Activated T-cell treated with anti-CD3 and anti-CD28 coated beads for 48 hours (primary cell): ENCODE measurements around the gene OR2C1.
A peak's percentile ranks its signal among the peaks of the same experiment; 100 is the strongest.

Source experiments
- DNase-seq: peaks from one replicate; pipeline ENCODE4 v3.0.0-alpha.2; 2020; ENCODE audit warnings: low read depth

The OR2C1 gene

GRCh38 chr16:3355589-3355988 lies at the start of gene OR2C1:
OR2C1 (plus strand) TSS chr16:3355889; CDS start chr16:3355941, 52 bp downstream.
- DNase-seq = no peak

DNA sequence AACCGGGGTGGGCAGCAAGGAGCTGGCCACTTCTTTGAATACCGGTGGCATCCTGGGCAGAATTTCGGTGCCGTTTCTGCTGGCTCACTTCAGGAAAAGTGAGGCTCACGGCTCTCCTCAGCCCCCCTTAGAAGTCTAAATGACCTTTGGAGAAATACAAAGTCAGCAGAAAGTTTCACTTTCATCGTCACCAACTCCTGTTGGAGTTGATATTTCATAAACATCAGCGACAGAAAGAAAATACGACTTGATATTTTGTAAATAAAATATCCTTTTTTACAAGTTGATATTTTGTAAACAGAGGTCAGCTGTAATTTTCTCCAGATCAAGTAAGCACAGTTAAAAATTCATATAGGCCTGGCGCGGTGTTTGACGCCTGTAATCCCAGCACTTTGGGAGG lies 49.6 kb upstream of the OR2C1 start:
- no peak for DNase-seq

DNA sequence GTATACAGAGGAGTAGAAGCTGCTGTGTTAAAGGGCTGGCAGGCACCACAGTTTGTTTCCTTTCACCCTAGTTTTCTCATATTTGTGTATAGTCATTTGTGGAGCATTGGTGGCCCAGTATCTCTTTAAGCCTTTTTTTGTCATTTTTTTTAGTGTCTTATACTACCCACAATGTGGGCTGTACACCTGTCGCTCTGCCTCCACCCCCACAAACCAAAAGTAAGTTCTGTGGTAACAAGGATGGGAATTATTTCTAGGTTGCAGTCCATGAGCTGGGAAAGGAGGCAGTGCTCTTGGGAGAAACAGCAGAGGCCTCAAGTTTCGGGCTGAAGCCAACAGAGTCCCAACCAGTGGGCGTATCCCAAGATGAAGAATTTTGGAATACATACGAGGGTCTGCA lies 44.2 kb upstream of the OR2C1 start:
- DNase-seq = no peak

DNA sequence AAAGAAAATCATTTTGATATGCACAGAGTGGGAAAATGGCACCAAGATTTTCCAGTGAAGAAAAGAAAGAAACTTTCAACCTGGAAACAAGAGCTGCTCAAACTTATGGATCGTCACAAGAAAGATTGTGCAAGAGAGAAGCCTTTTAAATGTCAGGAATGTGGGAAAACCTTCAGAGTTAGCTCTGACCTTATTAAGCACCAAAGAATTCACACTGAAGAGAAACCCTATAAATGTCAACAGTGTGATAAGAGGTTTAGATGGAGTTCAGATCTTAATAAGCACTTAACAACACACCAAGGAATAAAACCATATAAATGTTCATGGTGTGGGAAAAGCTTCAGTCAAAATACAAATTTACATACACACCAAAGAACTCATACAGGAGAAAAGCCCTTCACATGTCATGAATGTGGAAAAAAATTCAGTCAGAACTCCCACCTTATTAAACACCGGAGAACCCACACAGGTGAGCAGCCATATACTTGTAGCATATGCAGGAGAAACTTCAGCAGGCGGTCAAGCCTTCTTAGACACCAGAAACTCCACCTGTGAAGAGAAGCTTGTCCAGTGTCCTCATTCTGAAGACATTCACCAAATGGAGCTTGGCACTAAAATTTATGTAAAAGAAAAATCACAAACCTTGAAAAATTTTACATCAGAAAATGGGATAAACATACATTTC lies 38.2 kb upstream of the OR2C1 start:
- DNase-seq = no peak

DNA sequence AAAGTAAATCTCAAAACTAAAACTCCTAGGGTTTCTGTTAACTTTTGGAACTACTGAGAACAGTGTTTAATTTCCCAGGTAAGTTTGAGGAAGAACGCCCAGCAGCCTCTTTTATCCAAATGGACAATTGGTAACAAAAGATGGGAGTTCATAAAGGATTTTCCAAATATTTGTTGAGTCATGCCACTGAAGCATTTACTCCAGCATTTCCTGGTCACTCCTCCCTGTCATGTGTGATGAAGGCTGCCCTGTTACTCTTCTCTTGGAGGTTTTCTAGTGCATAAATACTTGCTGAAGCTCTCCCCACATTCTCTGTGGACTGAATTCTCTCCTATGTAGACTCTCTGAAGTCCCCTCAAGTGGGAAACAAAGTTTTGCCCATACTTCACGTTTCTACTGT lies 33.9 kb upstream of the OR2C1 start:
- DNase-seq = no peak

GRCh38 chr16:3327514-3327913 lies 28.2 kb upstream of the OR2C1 start:
- DNase-seq = no peak

DNA sequence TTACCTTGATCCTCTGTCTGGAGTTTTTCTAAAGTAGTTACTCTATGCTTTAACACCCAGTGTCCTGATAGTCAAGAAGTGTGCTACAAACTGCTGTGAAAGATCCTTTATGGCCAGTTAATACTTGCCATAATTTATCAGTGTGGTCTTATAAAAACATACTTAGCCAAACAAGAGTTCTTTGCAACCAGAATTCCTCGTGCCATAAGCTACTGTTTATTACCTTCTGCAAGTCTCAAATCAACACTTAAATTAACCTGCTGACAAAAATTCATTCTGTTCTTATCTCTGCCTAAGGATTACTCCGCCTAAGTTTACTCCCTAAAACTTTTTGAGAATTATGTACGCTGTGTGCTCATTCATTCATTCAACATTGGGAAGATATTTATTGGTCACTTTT lies 27.6 kb upstream of the OR2C1 start:
- no peak for DNase-seq

- no peak for DNase-seq
These were observed 27.0 kb upstream of the OR2C1 start for GRCh38 chr16:3328643-3329042.

DNA sequence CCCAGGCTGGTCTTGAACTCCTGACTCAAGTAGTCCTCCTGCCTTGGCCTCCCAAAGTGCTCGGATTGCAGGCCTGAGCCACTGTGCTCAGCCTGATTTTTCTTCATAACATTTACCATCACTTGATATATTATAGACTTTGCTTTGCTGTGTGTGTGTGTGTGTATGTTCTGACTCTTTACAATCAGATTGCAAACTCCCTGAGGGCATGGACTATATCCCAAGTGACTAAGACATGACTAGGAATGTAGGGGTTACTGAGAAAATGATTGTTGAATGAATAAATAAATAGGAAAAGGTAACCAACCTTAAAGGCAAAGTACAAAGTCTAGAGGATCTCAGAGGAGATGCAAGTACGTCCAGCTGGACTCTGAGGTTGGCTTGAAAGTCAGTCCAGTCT lies 9.6 kb upstream of the OR2C1 start:
- no peak for DNase-seq

GRCh38 chr16:3347586-3347985 lies 8.1 kb upstream of the OR2C1 start:
- no peak for DNase-seq

DNA sequence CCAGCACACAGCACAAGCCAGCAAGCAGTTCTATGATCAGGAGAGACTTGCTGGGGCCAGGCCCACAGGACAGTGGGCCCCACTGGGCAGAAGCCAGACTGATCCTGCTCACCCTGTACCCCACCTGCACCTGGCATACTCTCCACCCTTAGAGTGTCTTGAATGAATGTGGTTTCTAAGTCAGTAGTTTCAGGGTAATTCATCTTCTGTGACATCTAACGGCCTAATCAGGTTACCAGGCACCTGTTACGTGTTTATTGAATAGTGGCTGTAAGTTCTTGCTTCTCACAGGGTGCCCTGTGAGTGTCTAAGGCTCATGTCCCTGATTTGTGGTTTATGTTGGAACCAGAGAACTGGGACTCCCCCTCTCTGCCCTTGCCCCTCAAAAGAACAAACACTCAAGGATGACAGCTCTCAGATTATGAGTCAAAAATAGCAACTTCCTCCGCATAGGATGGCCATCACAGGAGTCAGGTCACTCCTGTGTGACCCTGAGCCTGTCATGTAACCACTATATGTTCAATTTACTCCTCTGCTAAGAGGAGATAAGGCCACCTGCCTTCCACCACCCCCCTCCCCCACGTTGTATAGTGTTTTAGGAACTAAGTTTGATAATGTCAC lies 7.0 kb upstream of the OR2C1 start:
- no peak for DNase-seq

DNA sequence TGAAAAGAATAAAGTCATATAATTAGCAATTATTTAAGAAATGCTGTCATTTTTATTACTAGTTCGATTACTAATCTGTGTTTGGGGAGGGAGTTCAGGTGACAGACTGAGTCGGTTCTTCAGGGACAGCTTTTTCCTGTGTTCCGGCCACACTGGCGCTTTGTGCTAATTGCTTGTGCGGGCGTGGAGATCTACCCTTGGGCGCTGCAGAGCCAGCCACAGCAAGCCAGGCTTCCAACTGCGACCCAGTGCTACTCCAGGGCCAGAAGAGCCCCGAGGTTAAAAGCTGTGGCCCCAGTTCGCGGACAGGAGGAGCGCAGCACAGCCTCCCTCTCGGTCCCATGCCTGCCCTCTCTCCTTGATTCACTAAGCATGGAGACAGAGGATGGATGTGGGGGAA lies 6.5 kb upstream of the OR2C1 start:
- DNase-seq = no peak

- no peak for DNase-seq
These were observed 429 bp downstream of the OR2C1 start for GRCh38 chr16:3356118-3356517.

GRCh38 chr16:3358871-3359270 lies 3.2 kb downstream of the OR2C1 start:
- no peak for DNase-seq

DNA sequence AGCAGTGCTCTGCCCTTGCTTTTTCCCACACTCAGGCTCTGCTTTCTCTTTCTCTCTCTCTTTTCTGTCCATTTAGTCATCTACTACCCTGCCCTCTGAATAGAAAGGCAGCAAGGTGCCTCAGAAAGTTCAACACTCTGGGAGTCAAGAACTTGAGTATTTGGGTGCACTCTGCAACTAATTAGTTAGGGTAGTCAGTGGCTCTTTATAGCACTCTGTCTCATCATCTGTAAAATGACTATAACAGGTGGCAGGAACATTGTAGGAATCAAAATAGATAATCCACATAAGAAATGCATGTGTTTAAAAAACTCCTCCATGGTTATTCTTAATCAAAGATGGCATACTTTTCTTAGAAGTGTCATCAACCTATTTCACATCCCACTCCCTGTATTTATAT lies 7.2 kb downstream of the OR2C1 start:
- DNase-seq = no peak

GRCh38 chr16:3363793-3364192 lies 8.1 kb downstream of the OR2C1 start:
- no peak for DNase-seq

GRCh38 chr16:3364774-3365427 lies 9.2 kb downstream of the OR2C1 start:
- peak; percentile 80 for DNase-seq

- DNase-seq = no peak
These were observed 13.4 kb downstream of the OR2C1 start for GRCh38 chr16:3369073-3369472.

GRCh38 chr16:3375680-3376079 lies 20.0 kb downstream of the OR2C1 start:
- DNase-seq = no peak

DNA sequence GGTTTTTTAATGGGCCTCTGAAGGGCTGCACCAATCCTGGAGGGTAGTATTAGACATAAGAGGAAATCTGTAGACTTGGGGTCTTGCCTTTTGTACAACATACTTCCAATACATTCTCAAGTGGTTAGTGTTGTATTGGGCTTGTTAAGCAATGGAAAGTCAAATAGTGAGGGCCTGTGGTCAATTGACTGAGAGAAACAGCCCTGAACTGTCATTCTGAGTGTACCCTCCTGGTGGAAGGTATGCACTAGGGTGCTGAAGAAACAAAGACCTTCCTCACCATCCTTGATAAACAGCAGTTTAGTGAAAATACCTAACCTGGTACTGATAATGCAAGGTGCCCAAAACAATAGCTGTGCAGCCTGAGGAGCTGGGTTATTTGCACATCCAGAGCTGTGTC lies 22.2 kb downstream of the OR2C1 start:
- DNase-seq = no peak

- DNase-seq = no peak
These were observed 27.4 kb downstream of the OR2C1 start for GRCh38 chr16:3383045-3383448.

GRCh38 chr16:3388325-3388724 lies 32.6 kb downstream of the OR2C1 start:
- DNase-seq = no peak

DNA sequence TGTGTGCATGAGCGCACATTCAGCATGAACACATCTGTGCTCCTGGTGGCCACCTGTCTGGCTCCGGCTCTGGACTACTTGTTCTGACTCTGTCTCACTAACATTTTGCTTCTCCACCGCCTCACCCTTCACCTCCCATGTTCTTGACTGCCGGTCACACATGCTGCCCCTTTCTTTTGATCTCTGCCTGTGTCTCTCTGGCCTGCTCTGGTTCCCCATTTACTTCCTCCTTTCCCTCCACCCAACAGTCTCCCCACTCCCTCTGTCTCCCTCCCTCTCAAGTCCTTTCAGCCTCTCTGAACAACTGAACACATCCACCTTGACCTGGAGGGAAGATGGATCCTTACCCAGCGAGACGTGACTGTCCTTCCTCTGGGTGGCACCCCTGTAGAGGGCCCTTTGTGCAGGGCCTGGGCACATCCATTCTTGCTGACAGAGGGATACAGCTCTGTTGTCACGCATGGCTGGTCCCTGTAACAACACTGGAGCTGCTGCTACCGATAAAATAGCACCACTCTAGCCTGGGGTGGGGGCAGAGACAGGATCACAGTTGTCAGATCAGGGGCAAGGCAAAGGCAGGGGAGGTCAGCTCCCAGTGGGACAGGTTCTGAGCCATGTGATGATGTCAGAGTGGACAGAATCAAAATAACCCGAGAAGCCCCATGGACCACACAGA lies 34.1 kb downstream of the OR2C1 start:
- DNase-seq = no peak
